Mesodermal cell (in vitro differentiated cells): Measurements from ENCODE around the gene NPR1.
A peak's percentile ranks its signal among the peaks of the same experiment; 100 is the strongest.

Experiments
- H3K27ac ChIP-seq: 2 replicates; pipeline ENCODE4 v1.7.0; 2013; ENCODE audit warnings: mild to moderate bottlenecking, low read depth, low read length, moderate library complexity; ENCODE audit not compliant: severe bottlenecking
- H3K36me3 ChIP-seq: 2 replicates; pipeline ENCODE4 v1.7.1; 2013; ENCODE audit warnings: mild to moderate bottlenecking, low read length, moderate library complexity; ENCODE audit not compliant: control insufficient read depth, insufficient read depth
- H3K4me1 ChIP-seq: one replicate; pipeline ENCODE4 v1.7.1; 2013; ENCODE audit warnings: mild to moderate bottlenecking, low read length; ENCODE audit not compliant: insufficient read depth, control insufficient read depth, poor library complexity, severe bottlenecking
- H3K4me3 ChIP-seq: 2 replicates; pipeline ENCODE4 v1.7.0; 2013; ENCODE audit warnings: low read length, control low read depth, mild to moderate bottlenecking; ENCODE audit not compliant: insufficient read depth, poor library complexity, severe bottlenecking; ENCODE audit errors: extremely low read depth
- H3K9me3 ChIP-seq: 2 replicates; pipeline ENCODE4 v1.7.1; 2013; ENCODE audit warnings: mild to moderate bottlenecking, low read length, moderate library complexity; ENCODE audit not compliant: control insufficient read depth
- WGBS, 2 experiments: methylation state at CpG; one replicate each; pipeline ENCODE4 v1.1.5; 2013; ENCODE audit warnings: missing lambda C conversion rate in 2 of 2; ENCODE audit not compliant: insufficient coverage in 2 of 2; 5-methylcytosine and 5-hydroxymethylcytosine counted together

The NPR1 gene

GRCh38 chr1:153682730-153683129, 4.2 kb downstream of the NPR1 start:
- H3K4me1 ChIP-seq: no peaks in the 10 kb centered on the region
- H3K36me3 ChIP-seq: no peaks in the 10 kb centered on the region
- H3K4me3 ChIP-seq: no peak overlapping the region
- H3K27ac ChIP-seq: no peak overlapping the region
- H3K9me3 ChIP-seq: no peaks in the 10 kb centered on the region
- WGBS, 2 experiments: 92 to 96% methylated on average over 5 of the region's 7 CpGs

GRCh38 chr1:153683854-153684253, 5.4 kb downstream of the NPR1 start:
- Histone ChIP-seq H3K36me3 (no peaks in the 10 kb centered on the region), H3K4me1 (no peaks in the 10 kb centered on the region), H3K4me3 (no peak overlapping the region), H3K9me3 (no peaks in the 10 kb centered on the region), H3K27ac (no peak overlapping the region)
- WGBS, 2 experiments: 90 to 96% methylated on average over 4 to 5 of the region's 5 CpGs

GRCh38 chr1:153684892-153685291, 6.4 kb downstream of the NPR1 start:
- Histone ChIP-seq H3K4me1 (no peaks in the 10 kb centered on the region), H3K36me3 (no peaks in the 10 kb centered on the region), H3K4me3 (no peak overlapping the region), H3K9me3 (no peaks in the 10 kb centered on the region), H3K27ac (no peak overlapping the region)
- WGBS, 2 experiments: 94 to 98% methylated on average over 4 to 7 of the region's 12 CpGs

GRCh38 chr1:153685544-153686340, 7.3 kb downstream of the NPR1 start:
- no peaks in the 10 kb centered on the region for H3K36me3 ChIP-seq

GRCh38 chr1:153687346-153688125, 9.0 kb downstream of the NPR1 start:
- H3K36me3 ChIP-seq: no peaks in the 10 kb centered on the region
- no peaks in the 10 kb centered on the region for H3K4me1 ChIP-seq
- H3K9me3 ChIP-seq: no peaks in the 10 kb centered on the region
- WGBS, 2 experiments: 88 to 94% methylated on average over 12 to 13 of the region's 16 CpGs
- H3K4me3 ChIP-seq: no peak overlapping the region
- H3K27ac ChIP-seq: no peak overlapping the region

More at GRCh38 chr1:153685544-153686340, 7.3 kb downstream of the NPR1 start:
- Histone ChIP-seq H3K4me3 (no peak overlapping the region), H3K9me3 (no peaks in the 10 kb centered on the region), H3K27ac (no peak overlapping the region), H3K4me1 (no peaks in the 10 kb centered on the region)
- 84 to 95% methylated on average over 8 to 11 of the region's 11 CpGs for WGBS, 2 experiments

- Histone ChIP-seq H3K9me3 (no peaks in the 10 kb centered on the region), H3K27ac (no peak overlapping the region), H3K4me1 (no peaks in the 10 kb centered on the region), H3K4me3 (no peak overlapping the region), H3K36me3 (no peaks in the 10 kb centered on the region)
- 86 to 91% methylated on average over 4 to 7 of the region's 7 CpGs for WGBS, 2 experiments
Observed at GRCh38 chr1:153688276-153688675, 9.8 kb downstream of the NPR1 start.

GRCh38 chr1:153688736-153689328, 10.3 kb downstream of the NPR1 start:
- H3K4me3 ChIP-seq: no peak overlapping the region
- H3K36me3 ChIP-seq: no peaks in the 10 kb centered on the region
- 96 to 100% methylated on average over 11 to 13 of the region's 18 CpGs for WGBS, 2 experiments
- no peaks in the 10 kb centered on the region for H3K4me1 ChIP-seq
- H3K9me3 ChIP-seq: no peaks in the 10 kb centered on the region
- H3K27ac ChIP-seq: no peak overlapping the region

- Histone ChIP-seq H3K4me1 (peaks cover 17% of the 10 kb centered on the region), H3K4me3 (no peak overlapping the region), H3K36me3 (no peaks in the 10 kb centered on the region), H3K27ac (no peak overlapping the region), H3K9me3 (no peaks in the 10 kb centered on the region)
- WGBS, 2 experiments: 57 to 100% methylated on average over 1 to 4 of the region's 4 CpGs
Observed at GRCh38 chr1:153693466-153693865, 15.0 kb downstream of the NPR1 start.

GRCh38 chr1:153696741-153697140, 18.3 kb downstream of the NPR1 start:
- WGBS, 2 experiments: 74 to 80% methylated on average over 3 to 4 of the region's 8 CpGs
- H3K36me3 ChIP-seq: no peaks in the 10 kb centered on the region
- peak overlapping the region; percentile 93 for H3K27ac ChIP-seq
- H3K4me1 ChIP-seq: peaks cover 27% of the 10 kb centered on the region
- H3K9me3 ChIP-seq: no peaks in the 10 kb centered on the region
- no peak overlapping the region for H3K4me3 ChIP-seq

- Histone ChIP-seq H3K27ac (peak overlapping the region; percentile 93), H3K4me1 (peaks cover 27% of the 10 kb centered on the region), H3K36me3 (no peaks in the 10 kb centered on the region), H3K4me3 (no peak overlapping the region), H3K9me3 (no peaks in the 10 kb centered on the region)
- WGBS, 2 experiments: 33 to 46% methylated on average over 7 to 11 of the region's 12 CpGs
Observed at GRCh38 chr1:153697191-153698019, 18.9 kb downstream of the NPR1 start.
